ENCODE data around the gene SLC39A6. TPM values are rescaled to one million over a fixed set of nuclear protein-coding genes. Genes with fewer than 3 reads are reported as not detected.

The SLC39A6 gene
- total RNA-seq, 2 donors from 2014 or later: 22.6 to 22.7 TPM

DNA sequence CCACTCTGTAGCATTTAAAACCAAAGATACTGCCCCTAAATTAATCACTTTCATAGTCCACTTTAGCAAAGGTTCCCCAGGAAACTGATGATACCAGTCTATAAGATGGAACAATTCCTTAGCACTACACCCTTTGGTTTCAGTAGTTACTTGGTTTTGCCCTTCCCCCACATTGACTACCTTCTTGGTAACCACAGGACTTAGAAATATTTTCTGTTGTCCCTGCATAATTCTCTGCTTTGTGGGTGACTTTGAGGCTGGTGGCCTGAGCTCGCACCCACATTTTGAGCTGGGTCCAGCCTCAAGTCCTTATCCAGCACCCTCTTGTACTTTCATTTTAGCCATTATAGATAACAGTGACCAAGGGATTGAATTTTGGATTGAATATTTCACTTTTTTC is 23.6 kb upstream of the SLC39A6 start:
- no peak for TF ChIP-seq POLR2A (IDR thresholded peaks at IDR 0.05)
- no peak for TF ChIP-seq CTCF (IDR thresholded peaks at IDR 0.05)
- H3K27ac ChIP-seq: no peak overlapping the region
- no peak for DNase-seq
- no peaks in the 10 kb centered on the region for H3K9me3 ChIP-seq
- 86 to 100% methylated on average over 1 of the region's 1 CpG for WGBS, 2 donors
- peaks cover 0 to 18% of the 10 kb centered on the region in 2 donors for H3K36me3 ChIP-seq (replicated peaks in 1 of 2; ENCODE audit: insufficient read depth in 1 of 2, low read depth in 2 of 2)
- intact Hi-C loops (cut with DNase I): no loop called here
- no peak for ATAC-seq
- H3K27me3 ChIP-seq: no peaks in the 10 kb centered on the region
- H3K4me3 ChIP-seq: no peak overlapping the region
- no peaks in the 10 kb centered on the region for H3K4me1 ChIP-seq

- Histone ChIP-seq H3K4me3 (no peak overlapping the region), H3K9me3 (no peaks in the 10 kb centered on the region), H3K4me1 (no peaks in the 10 kb centered on the region), H3K27ac (no peak overlapping the region), H3K36me3 (replicated peaks in 1 of 2; ENCODE audit: insufficient read depth in 1 of 2, low read depth in 2 of 2) (peaks cover 0 to 18% of the 10 kb centered on the region in 2 donors), H3K27me3 (no peaks in the 10 kb centered on the region)
- intact Hi-C loops (cut with DNase I): no loop called here
- no peak for TF ChIP-seq POLR2A (IDR thresholded peaks at IDR 0.05)
- no peak for TF ChIP-seq CTCF (IDR thresholded peaks at IDR 0.05)
- DNase-seq (no peak), ATAC-seq (no peak)
- WGBS, 2 donors: 81 to 89% methylated on average over 5 of the region's 5 CpGs
Observed at GRCh38 chr18:36149514-36150289, 20.6 kb upstream of the SLC39A6 start.

DNA sequence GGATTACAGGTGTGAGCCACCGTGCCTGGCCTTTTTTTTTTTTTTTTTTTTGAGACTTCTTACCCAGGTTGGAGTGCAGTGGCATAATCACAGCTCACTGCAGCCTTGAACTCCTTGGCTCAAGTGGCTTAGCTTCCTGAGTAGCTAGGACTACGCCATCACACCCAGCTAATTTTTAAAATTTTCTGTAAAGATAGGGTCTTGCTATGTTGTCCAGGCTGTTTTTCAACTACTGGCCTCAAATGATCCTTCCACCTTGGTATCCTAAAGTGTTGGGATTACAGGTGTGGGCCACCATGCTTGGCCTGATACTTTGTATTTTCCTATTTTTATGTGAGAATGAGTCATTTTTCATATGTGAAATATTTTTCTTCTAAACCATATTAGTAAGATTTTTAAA is 14.3 kb upstream of the SLC39A6 start:
- intact Hi-C loops (cut with DNase I): no loop called here
- ATAC-seq: no peak
- peaks cover 8 to 26% of the 10 kb centered on the region in 2 donors for H3K36me3 ChIP-seq (replicated peaks in 1 of 2; ENCODE audit: insufficient read depth in 1 of 2, low read depth in 2 of 2)

GRCh38 chr18:36142751-36143150 is 13.6 kb upstream of the SLC39A6 start:
- Histone ChIP-seq H3K27ac (no peak overlapping the region), H3K27me3 (no peaks in the 10 kb centered on the region), H3K36me3 (replicated peaks in 1 of 2; ENCODE audit: insufficient read depth in 1 of 2, low read depth in 2 of 2) (peaks cover 8 to 27% of the 10 kb centered on the region in 2 donors), H3K4me1 (no peaks in the 10 kb centered on the region), H3K9me3 (no peaks in the 10 kb centered on the region), H3K4me3 (no peak overlapping the region)
- WGBS, 2 donors: 92 to 95% methylated on average over 3 of the region's 3 CpGs
- ATAC-seq: no peak
- no peak for TF ChIP-seq CTCF (IDR thresholded peaks at IDR 0.05)
- TF ChIP-seq POLR2A (IDR thresholded peaks at IDR 0.05): no peak
- intact Hi-C loops (cut with DNase I): no loop called here
- no peak for DNase-seq

More for the DNA sequence above, 14.3 kb upstream of the SLC39A6 start:
- H3K27ac ChIP-seq: no peak overlapping the region
- TF ChIP-seq CTCF (IDR thresholded peaks at IDR 0.05): no peak
- no peak for TF ChIP-seq POLR2A (IDR thresholded peaks at IDR 0.05)
- no peaks in the 10 kb centered on the region for H3K4me1 ChIP-seq
- H3K9me3 ChIP-seq: no peaks in the 10 kb centered on the region
- H3K27me3 ChIP-seq: no peaks in the 10 kb centered on the region
- 84 to 100% methylated on average over 2 of the region's 2 CpGs for whole genome bisulfite sequencing, 2 donors
- no peak overlapping the region for H3K4me3 ChIP-seq
- no peak for DNase-seq

DNA sequence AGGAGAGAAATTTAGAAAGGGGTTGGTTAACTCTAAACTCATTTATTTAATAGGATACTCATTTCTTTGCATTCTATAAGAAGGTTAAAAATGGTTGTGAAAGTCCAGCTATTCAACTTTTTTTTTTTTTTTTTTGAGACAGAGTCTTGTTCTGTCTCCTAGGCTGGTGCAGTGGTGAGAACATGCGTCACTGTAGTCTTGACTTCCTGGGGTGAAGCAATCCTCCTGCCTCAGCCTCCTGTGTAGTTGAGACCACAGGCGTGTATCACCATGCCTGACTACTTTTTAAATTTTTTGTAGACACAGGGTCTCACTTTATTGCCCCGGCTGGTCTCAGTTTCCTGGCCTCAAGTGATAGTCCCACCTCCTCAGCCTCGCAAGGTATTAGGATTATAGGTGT is 12.4 kb upstream of the SLC39A6 start:
- ATAC-seq: no peak
- Histone ChIP-seq H3K9me3 (no peaks in the 10 kb centered on the region), H3K27ac (no peak overlapping the region), H3K4me3 (no peak overlapping the region), H3K4me1 (no peaks in the 10 kb centered on the region), H3K27me3 (no peaks in the 10 kb centered on the region), H3K36me3 (replicated peaks in 1 of 2; ENCODE audit: insufficient read depth in 1 of 2, low read depth in 2 of 2) (peaks cover 8 to 29% of the 10 kb centered on the region in 2 donors)
- TF ChIP-seq CTCF (IDR thresholded peaks at IDR 0.05): no peak
- TF ChIP-seq POLR2A (IDR thresholded peaks at IDR 0.05): no peak
- no peak for DNase-seq
- intact Hi-C loops (cut with DNase I): no loop called here
- WGBS, 2 donors: 90 to 97% methylated on average over 4 of the region's 4 CpGs
